HepG2 (cell line): ENCODE data around the gene MAML1. TPM values are rescaled to one million over a fixed set of nuclear protein-coding genes. Genes with fewer than 3 reads are reported as not detected.

Experiments
- CENPBD1 ChIP-seq: sonication (generic); formaldehyde crosslinking; IDR thresholded peaks from 2 replicates; pipeline ENCODE4 v1.8.0; 2022; ENCODE audit warnings: missing genetic modification reagents, low read depth, mild to moderate bottlenecking, borderline replicate concordance
- DNMT1 ChIP-seq: sonication (generic); formaldehyde crosslinking; IDR thresholded peaks from 2 replicates; pipeline ENCODE4 v1.5.1; 2020; ENCODE audit warnings: mild to moderate bottlenecking, missing genetic modification reagents
- E2F5 ChIP-seq: sonication (generic); formaldehyde crosslinking; conservative IDR thresholded peaks from 2 replicates; pipeline ENCODE4 v1.4.0; 2020; ENCODE audit warnings: missing genetic modification reagents
- FOXJ3 ChIP-seq: sonication (generic); formaldehyde crosslinking; IDR thresholded peaks from 2 replicates; pipeline ENCODE4 v1.4.0; 2020; ENCODE audit warnings: missing genetic modification reagents, mild to moderate bottlenecking, borderline replicate concordance
- HNRNPLL ChIP-seq: fragments of 200-400 bp; formaldehyde crosslinking; IDR thresholded peaks from 2 replicates; pipeline ENCODE4 v1.6.1; 2017; ENCODE audit warnings: mild to moderate bottlenecking, low read depth, low read length; ENCODE audit not compliant: poor library complexity, severe bottlenecking
- MAZ ChIP-seq, 2 experiments: sonication (generic) in 1 of 2; formaldehyde crosslinking in 1 of 2; IDR thresholded peaks; 2 replicates each; pipeline versions ENCODE4 v1.5.0 to v1.6.1; 2012 to 2020; ENCODE audit warnings: low read depth in 2 of 2, mild to moderate bottlenecking in 2 of 2, borderline replicate concordance in 1 of 2, improper control_type of control experiment in 1 of 2, low read length in 1 of 2, missing genetic modification reagents in 1 of 2, moderate library complexity in 1 of 2
- MYPOP ChIP-seq: sonication (generic); formaldehyde crosslinking; IDR thresholded peaks from 2 replicates; pipeline ENCODE4 v1.8.1; 2023; ENCODE audit warnings: mild to moderate bottlenecking, moderate library complexity, missing genetic modification reagents
- NCOA1 ChIP-seq: sonication (generic); formaldehyde crosslinking; IDR thresholded peaks from 2 replicates; pipeline ENCODE4 v1.9.0; 2021; ENCODE audit warnings: missing genetic modification reagents
- NR3C1 ChIP-seq: sonication (generic); formaldehyde crosslinking; IDR thresholded peaks from 2 replicates; pipeline ENCODE4 v1.4.0; 2020; ENCODE audit warnings: missing genetic modification reagents
- PTBP1 ChIP-seq: fragments of 200-400 bp; formaldehyde crosslinking; IDR thresholded peaks from 2 replicates; pipeline ENCODE4 v1.6.1; 2018; ENCODE audit warnings: low read length, low read depth; ENCODE audit not compliant: poor library complexity, severe bottlenecking
- RERE ChIP-seq: IDR thresholded peaks from 2 replicates; pipeline ENCODE4 v1.6.1; 2016; ENCODE audit warnings: low read depth, missing genetic modification reagents, missing compliant biosample characterization
- SRSF9 ChIP-seq: fragments of 200-400 bp; formaldehyde crosslinking; IDR thresholded peaks from 2 replicates; pipeline ENCODE4 v1.6.1; 2018; ENCODE audit warnings: borderline replicate concordance, mild to moderate bottlenecking, low read depth, low read length; ENCODE audit not compliant: insufficient read depth, poor library complexity, severe bottlenecking
- ZBTB7B ChIP-seq: sonication (generic); formaldehyde crosslinking; IDR thresholded peaks from 2 replicates; pipeline ENCODE4 v1.4.0; 2020; ENCODE audit warnings: missing genetic modification reagents
- ZMAT5 ChIP-seq: sonication (generic); formaldehyde crosslinking; IDR thresholded peaks from 2 replicates; pipeline ENCODE4 v1.5.0; 2020; ENCODE audit warnings: mild to moderate bottlenecking, low read depth, missing genetic modification reagents, borderline replicate concordance
- ZNF569 ChIP-seq: sonication (generic); formaldehyde crosslinking; IDR thresholded peaks from 2 replicates; pipeline ENCODE4 v1.5.0; 2020; ENCODE audit warnings: mild to moderate bottlenecking, missing genetic modification reagents, moderate library complexity, borderline replicate concordance
- ZNF619 ChIP-seq: sonication (generic); formaldehyde crosslinking; IDR thresholded peaks from 2 replicates; pipeline ENCODE4 v1.4.0; 2020; ENCODE audit warnings: mild to moderate bottlenecking, missing genetic modification reagents
- ZNF816 ChIP-seq: sonication (generic); formaldehyde crosslinking; IDR thresholded peaks from 2 replicates; pipeline ENCODE4 v1.8.0; 2022; ENCODE audit warnings: missing genetic modification reagents, mild to moderate bottlenecking, borderline replicate concordance
- ZSCAN29 ChIP-seq: sonication (generic); formaldehyde crosslinking; conservative IDR thresholded peaks from 2 replicates; pipeline ENCODE4 v1.4.0; 2020; ENCODE audit warnings: mild to moderate bottlenecking, missing genetic modification reagents
- polyA plus RNA-seq, 8 experiments: library from polyadenylated mRNA; depleted of rRNA in 3 of 8; stranded (reverse) in 7 of 8; unstranded in 1 of 8; fragments of >200 nt; fragmentation: Illumina TruSeq in 4 of 8; extraction: Trizol in 4 of 8; gene quantifications; 2 replicates each; pipeline versions ENCODE4 v1.2.1 to v1.2.3, GENCODE V29; 2011 to 2016; ENCODE audit warnings: low read depth in 4 of 8, missing spikeins in 1 of 8, mixed read lengths in 1 of 8; ENCODE audit not compliant: insufficient read depth in 1 of 8
- total RNA-seq, 5 experiments: library from RNA; depleted of rRNA; stranded (reverse); fragments of >200 nt; fragmentation: Illumina TruSeq; extraction: Trizol; gene quantifications; 2 replicates each; pipeline ENCODE4 v1.2.3, GENCODE V29; 2016; ENCODE audit warnings: low read depth in 1 of 5

Gene MAML1
- total and polyA plus RNA-seq, 2 of the 13 experiments (the other 11 are each of a cell fraction or from before 2014, with no cell fraction given) = 10.0 to 10.8 TPM

- TF ChIP-seq MYPOP (CRISPR knock-in tag) (peak; percentile 29; the same call in 1 of the 2 replicates), NR3C1 (CRISPR knock-in tag) (no peak), FOXJ3 (CRISPR knock-in tag) (0 out of 2 replicates have a peak, but pooled peaks have one; percentile 24), RERE (CRISPR knock-in tag) (no peak; the same call in none of the 2 replicates), ZNF816 (CRISPR knock-in tag) (no peak; the same call in 1 of the 2 replicates), MAZ (IDR thresholded peaks at IDR 0.05; ENCODE audit: borderline replicate concordance, low read depth, low read length) (peak; percentile 48; the same call in 1 of the 2 replicates), MAZ (CRISPR knock-in tag; IDR thresholded peaks at IDR 0.05; ENCODE audit: low read depth) (peak; percentile 95), ZNF569 (CRISPR knock-in tag) (0 out of 2 replicates have a peak, but pooled peaks have one; percentile 45), PTBP1 (no peak), CENPBD1 (CRISPR knock-in tag) (no peak), DNMT1 (no peak; the same call in 1 of the 2 replicates), E2F5 (CRISPR knock-in tag) (no peak; the same call in 1 of the 2 replicates), ZBTB7B (CRISPR knock-in tag) (peak; percentile 39; the same call in 1 of the 2 replicates), SRSF9 (no peak), ZSCAN29 (CRISPR knock-in tag) (0 out of 2 replicates have a peak, but pooled peaks have one; percentile 39), ZMAT5 (CRISPR knock-in tag) (no peak), HNRNPLL (peak; percentile 99), ZNF619 (CRISPR knock-in tag) (0 out of 2 replicates have a peak, but pooled peaks have one; percentile 27), NCOA1 (CRISPR knock-in tag) (no peak; the same call in 1 of the 2 replicates)
Measured at GRCh38 chr5:179697993-179698934, 34.4 kb upstream of the MAML1 start (continued).
